SK-N-SH treated with all-trans-retinoic acid at 6 μM for 48 hours (cell line): ENCODE results near the gene TMEFF2.
A peak's percentile ranks its signal among the peaks of the same experiment; 100 is the strongest.

Experiments
- ATAC-seq: fragments of 200-7000 bp; cut with Tn5 transposase; 3 replicates; pipeline ENCODE4 v1.9.1; 2020; ENCODE audit warnings: mild to moderate bottlenecking, moderate library complexity
- CREB5 ChIP-seq: fragments of 250-450 bp; sonication (Bioruptor Pico); IDR thresholded peaks from 2 replicates; pipeline ENCODE4 v1.5.1; 2020; ENCODE audit warnings: low read depth, mild to moderate bottlenecking, moderate library complexity
- ISL1 ChIP-seq: fragments of 250-450 bp; sonication (Bioruptor Pico); IDR thresholded peaks from 2 replicates; pipeline ENCODE4 v2.1.2; 2022; ENCODE audit warnings: mild to moderate bottlenecking, moderate library complexity
- TOX ChIP-seq: fragments of 250-450 bp; sonication (Bioruptor Pico); IDR thresholded peaks from 2 replicates; pipeline ENCODE4 v1.8.0; 2021; ENCODE audit warnings: mild to moderate bottlenecking, moderate library complexity, borderline replicate concordance

TMEFF2 gene

GRCh38 chr2:191899410-191899809 lies 295.3 kb downstream of the TMEFF2 start:
- peak; percentile 36; the same call in 2 of the 3 replicates for ATAC-seq
- TF ChIP-seq TOX (CRISPR knock-in tag) (no peak), ISL1 (CRISPR knock-in tag) (peak; percentile 45), CREB5 (no peak)
